Measurements from ENCODE around the gene ARRB2. TPM values are rescaled to one million over a fixed set of nuclear protein-coding genes. Genes with fewer than 3 reads are reported as not detected.
A peak's percentile ranks its signal among the peaks of the same experiment; 100 is the strongest.

ARRB2 gene
- total RNA-seq, 2 donors from 2014 or later: 12.5 to 30.1 TPM

GRCh38 chr17:4742133-4742532, 31.7 kb downstream of the ARRB2 start:
- no peak for DNase-seq (ENCODE audit: low spot score)
- Histone ChIP-seq H3K4me1 (replicated peaks) (no peaks in the 10 kb centered on the region), H3K27me3 (replicated peaks; ENCODE audit: insufficient read depth) (no peaks in the 10 kb centered on the region), H3K36me3 (no peaks in the 10 kb centered on the region), H3K27ac (peak overlapping the region in 1 of 2 donors; percentile 50), H3K9me3 (no peaks in the 10 kb centered on the region), H3K4me3 (no peak overlapping the region)
- intact Hi-C loops (cut with DNase I): no loop called here
- WGBS: 86% methylated on average over 9 of the region's 9 CpGs
- TF ChIP-seq POLR2AphosphoS5 (IDR thresholded peaks at IDR 0.05) (no peak), POLR2A (IDR thresholded peaks at IDR 0.05) (no peak), CTCF (IDR thresholded peaks at IDR 0.05) (no peak)

GRCh38 chr17:4742629-4743028, 32.2 kb downstream of the ARRB2 start:
- TF ChIP-seq POLR2AphosphoS5 (IDR thresholded peaks at IDR 0.05): peak; percentile 78
- TF ChIP-seq POLR2A (IDR thresholded peaks at IDR 0.05): no peak
- DNase-seq (ENCODE audit: low spot score): peak; percentile 67
- Histone ChIP-seq H3K4me3 (no peak overlapping the region), H3K9me3 (no peaks in the 10 kb centered on the region), H3K27ac (peak overlapping the region in 1 of 2 donors; percentile 50), H3K27me3 (replicated peaks; ENCODE audit: insufficient read depth) (no peaks in the 10 kb centered on the region), H3K36me3 (no peaks in the 10 kb centered on the region), H3K4me1 (replicated peaks) (no peaks in the 10 kb centered on the region)
- 52% methylated on average over 9 of the region's 10 CpGs for WGBS
- intact Hi-C loops (cut with DNase I): no loop called here

- H3K27ac ChIP-seq: no peak overlapping the region
- H3K4me3 ChIP-seq: no peak overlapping the region
- 95% methylated on average over 8 of the region's 8 CpGs for WGBS
- DNase-seq (ENCODE audit: low spot score): no peak
- no peaks in the 10 kb centered on the region for H3K4me1 ChIP-seq (replicated peaks)
- H3K9me3 ChIP-seq: no peaks in the 10 kb centered on the region
- intact Hi-C loops (cut with DNase I): no loop called here
- H3K36me3 ChIP-seq: no peaks in the 10 kb centered on the region
- no peaks in the 10 kb centered on the region for H3K27me3 ChIP-seq (replicated peaks; ENCODE audit: insufficient read depth)
- TF ChIP-seq CTCF (IDR thresholded peaks at IDR 0.05): no peak
- no peak for TF ChIP-seq POLR2AphosphoS5 (IDR thresholded peaks at IDR 0.05)
- no peak for TF ChIP-seq POLR2A (IDR thresholded peaks at IDR 0.05)
These were observed 32.8 kb downstream of the ARRB2 start for GRCh38 chr17:4743216-4743615.

GRCh38 chr17:4743898-4744297, 33.5 kb downstream of the ARRB2 start:
- no peak for TF ChIP-seq CTCF (IDR thresholded peaks at IDR 0.05)
- no peak for TF ChIP-seq POLR2A (IDR thresholded peaks at IDR 0.05)
- TF ChIP-seq POLR2AphosphoS5 (IDR thresholded peaks at IDR 0.05): no peak
- Histone ChIP-seq H3K27me3 (replicated peaks; ENCODE audit: insufficient read depth) (no peaks in the 10 kb centered on the region), H3K4me3 (no peak overlapping the region), H3K27ac (no peak overlapping the region), H3K4me1 (replicated peaks) (no peaks in the 10 kb centered on the region), H3K36me3 (no peaks in the 10 kb centered on the region), H3K9me3 (no peaks in the 10 kb centered on the region)
- intact Hi-C loops (cut with DNase I): no loop called here
- no peak for DNase-seq (ENCODE audit: low spot score)
- WGBS: 88% methylated on average over 9 of the region's 9 CpGs

GRCh38 chr17:4744999-4745969, 34.9 kb downstream of the ARRB2 start:
- Histone ChIP-seq H3K27ac (no peak overlapping the region), H3K4me1 (replicated peaks) (no peaks in the 10 kb centered on the region), H3K4me3 (no peak overlapping the region), H3K27me3 (replicated peaks; ENCODE audit: insufficient read depth) (no peaks in the 10 kb centered on the region), H3K36me3 (no peaks in the 10 kb centered on the region), H3K9me3 (no peaks in the 10 kb centered on the region)
- DNase-seq (ENCODE audit: low spot score): no peak
- intact Hi-C loops (cut with DNase I): no loop called here
- WGBS: 10% methylated on average over 38 of the region's 51 CpGs
- no peak for TF ChIP-seq POLR2A (IDR thresholded peaks at IDR 0.05)
- TF ChIP-seq CTCF (IDR thresholded peaks at IDR 0.05): no peak
- TF ChIP-seq POLR2AphosphoS5 (IDR thresholded peaks at IDR 0.05): no peak
